GM12878 (cell line): ENCODE results near the gene COMMD1. TPM values are rescaled to one million over a fixed set of nuclear protein-coding genes. Genes with fewer than 3 reads are reported as not detected.
A peak's percentile ranks its signal among the peaks of the same experiment; 100 is the strongest.

ENCODE experiments used
- ATAC-seq: fragments of 200-7000 bp; cut with Tn5 transposase; 3 replicates; pipeline ENCODE4 v1.9.1; 2020; ENCODE audit warnings: mild to moderate bottlenecking, moderate library complexity
- BruUV-seq: library from RNA; stranded (reverse); fragments of 400-500 nt; replicated peaks from 2 replicates; lab custom pipeline; 2021; lab: Mats Ljungman, UMichigan
- CTCF ChIA-PET: fragments of 300-600 bp; sonication (Branson Sonifier 250); formaldehyde crosslinking; extraction: SDS; loops from one replicate; lab custom pipeline; 2021; ENCODE audit warnings: inconsistent platforms; lab: Yijun Ruan, JAX
- POLR2A ChIA-PET: fragments of 350-600 bp; formaldehyde crosslinking; extraction: SDS; loops from one replicate; lab custom pipeline; 2021; ENCODE audit warnings: inconsistent platforms; lab: Charles Lee
- RAD21 ChIA-PET: fragments of 300-600 bp; sonication (Branson Sonifier 250); formaldehyde crosslinking; loops from one replicate; lab custom pipeline; 2023; ENCODE audit warnings: antibody characterized with exemption; ENCODE audit not compliant: unreplicated experiment; lab: Charles Lee
- SMC1A ChIA-PET: fragments of 300-600 bp; sonication (Branson Sonifier 250); formaldehyde crosslinking; loops from one replicate; lab custom pipeline; 2023; ENCODE audit not compliant: unreplicated experiment, uncharacterized antibody; lab: Charles Lee
- DNase-seq: peaks from one replicate; pipeline ENCODE4 v3.0.0-alpha.2; 2011; ENCODE audit warnings: low read depth, low spot score
- FAIRE-seq: peaks from 3 replicates; lab custom pipeline; 2011; peaks lifted over from hg19 to GRCh38; lab: Jason Lieb, UNC
- H2AFZ ChIP-seq: 2 replicates; pipeline ENCODE4 v1.6.0; 2011; ENCODE audit warnings: low read depth, low read length, control low read depth; ENCODE audit not compliant: control insufficient read depth
- H3K27ac ChIP-seq: 2 replicates; pipeline ENCODE4 v1.5.1; 2011; ENCODE audit warnings: control low read depth; ENCODE audit not compliant: control insufficient read depth, insufficient read depth
- H3K27me3 ChIP-seq, 2 experiments: replicated peaks in 1 of 2; 2 replicates each; pipeline versions ENCODE4 v1.6.0 to v1.6.1; 2011; ENCODE audit warnings: low read length in 1 of 2; ENCODE audit not compliant: control insufficient read depth in 2 of 2, insufficient read depth in 2 of 2
- H3K36me3 ChIP-seq, 2 experiments: 2 replicates each; pipeline ENCODE4 v1.5.1; 2011; ENCODE audit warnings: low read length in 1 of 2; ENCODE audit not compliant: control insufficient read depth in 2 of 2, insufficient read depth in 2 of 2
- H3K4me1 ChIP-seq: 2 replicates; pipeline ENCODE4 v1.6.1; 2011; ENCODE audit warnings: mild to moderate bottlenecking, low read length, moderate library complexity, mixed read lengths; ENCODE audit not compliant: control insufficient read depth, insufficient read depth
- H3K4me2 ChIP-seq: 2 replicates; pipeline ENCODE4 v1.6.0; 2011; ENCODE audit warnings: control low read depth; ENCODE audit not compliant: control insufficient read depth, insufficient read depth
- H3K4me3 ChIP-seq: fragments of 200-600 bp; sonication (generic); 2 replicates; pipeline ENCODE4 v1.5.1; 2016
- H3K79me2 ChIP-seq: 2 replicates; pipeline ENCODE4 v1.6.0; 2011; ENCODE audit warnings: low read length; ENCODE audit not compliant: control insufficient read depth, insufficient read depth
- H3K9ac ChIP-seq: 2 replicates; pipeline ENCODE4 v1.8.0; 2011; ENCODE audit warnings: low read length, control low read depth, mixed read lengths; ENCODE audit not compliant: control insufficient read depth, insufficient read depth
- H3K9me3 ChIP-seq: replicated peaks from 3 replicates; pipeline ENCODE4 v1.5.1; 2011; ENCODE audit warnings: mild to moderate bottlenecking, low read length; ENCODE audit not compliant: control insufficient read depth, insufficient read depth
- H4K20me1 ChIP-seq: 2 replicates; pipeline ENCODE4 v1.6.0; 2011; ENCODE audit not compliant: control insufficient read depth, insufficient read depth
- CEBPB ChIP-seq, 2 experiments: fragments of 150-350 bp in 1 of 2; IDR thresholded peaks; 2 replicates each; pipeline ENCODE4 v1.6.1; 2012 to 2014; ENCODE audit warnings: low read depth in 2 of 2, low read length in 2 of 2, borderline replicate concordance in 1 of 2, inconsistent platforms in 1 of 2
- E4F1 ChIP-seq: fragments of 450-650 bp; IDR thresholded peaks from 2 replicates; pipeline ENCODE4 v1.6.1; 2018; ENCODE audit warnings: borderline replicate concordance, mild to moderate bottlenecking; ENCODE audit not compliant: partially characterized antibody
- NKRF ChIP-seq: fragments of 450-650 bp; conservative IDR thresholded peaks from 2 replicates; pipeline ENCODE4 v1.6.1; 2017; ENCODE audit warnings: mild to moderate bottlenecking, moderate library complexity
- POLR2AphosphoS5 ChIP-seq: IDR thresholded peaks from 2 replicates; pipeline ENCODE4 v1.6.1; 2011; ENCODE audit warnings: mild to moderate bottlenecking, low read length, inconsistent platforms
- PRDM15 ChIP-seq: fragments of 450-650 bp; formaldehyde crosslinking; IDR thresholded peaks from 2 replicates; pipeline ENCODE4 v1.4.0; 2020; ENCODE audit warnings: mild to moderate bottlenecking, moderate library complexity
- RFX5 ChIP-seq: IDR thresholded peaks from 2 replicates; pipeline ENCODE4 v1.6.1; 2011; ENCODE audit warnings: low read depth, low read length, improper control_type of control experiment
- RUNX3 ChIP-seq: IDR thresholded peaks from 2 replicates; pipeline ENCODE4 v1.6.1; 2012; ENCODE audit warnings: low read length, inconsistent platforms
- ZBTB11 ChIP-seq: fragments of 450-650 bp; formaldehyde crosslinking; IDR thresholded peaks from 2 replicates; pipeline ENCODE4 v1.5.0; 2022; ENCODE audit warnings: mild to moderate bottlenecking, missing genetic modification characterization
- ZNF384 ChIP-seq: IDR thresholded peaks from 2 replicates; pipeline ENCODE4 v1.6.1; 2012; ENCODE audit warnings: low read depth, mild to moderate bottlenecking, low read length, improper control_type of control experiment, borderline replicate concordance
- ZSCAN29 ChIP-seq: fragments of 450-650 bp; IDR thresholded peaks from 2 replicates; pipeline ENCODE4 v1.6.1; 2017; ENCODE audit warnings: mild to moderate bottlenecking, moderate library complexity
- WGBS: methylation state at CpG from one replicate; pipeline ENCODE4 v1.1.6; 2016; ENCODE audit warnings: low lambda C conversion rate; ENCODE audit not compliant: insufficient replicate concordance, insufficient coverage; ENCODE audit errors: missing lambda C conversion rate; 5-methylcytosine and 5-hydroxymethylcytosine counted together
- in situ Hi-C: fragments of 300-500 bp; cut with MboI; formaldehyde crosslinking; loops from 9 replicates; pipeline ENCODE4 v1.14.3; 2018; ENCODE audit warnings: mixed read lengths
- intact Hi-C: fragments of 100-400 bp; cut with micrococcal nuclease; formaldehyde crosslinking; loops from one replicate; pipeline ENCODE4 v1.14.2; 2022; ENCODE audit not compliant: unreplicated experiment
- polyA plus RNA-seq, 11 experiments: library from polyadenylated mRNA; depleted of rRNA in 4 of 11; unstranded in 6 of 11; stranded (reverse) in 5 of 11; fragments of >200 nt; fragmentation: Nextera tagmentation in 4 of 11; fragmentation: Illumina TruSeq in 1 of 11; extraction: Ambion mirVana in 4 of 11; extraction: Trizol in 1 of 11; gene quantifications; 1 replicate in 1 of 11; 2 replicates in 10 of 11; pipeline versions ENCODE4 v1.2.1 to v1.2.3, GENCODE V29; 2011 to 2016; ENCODE audit warnings: inconsistent platforms in 2 of 11, missing spikeins in 2 of 11, low read depth in 1 of 11
- total RNA-seq, 4 experiments: library from RNA; depleted of rRNA in 3 of 4; stranded (reverse); fragments of >200 nt in 3 of 4; fragmentation: Illumina TruSeq in 1 of 4; extraction: Trizol in 1 of 4; gene quantifications; 2 replicates each; pipeline versions ENCODE4 v1.2.1 to v1.2.3, GENCODE V29; 2013 to 2021

The COMMD1 gene
- total and polyA plus RNA-seq, 10 of the 15 experiments (the other 5 are each of a cell fraction or from before 2014, with no cell fraction given): 39.7 to 210 (median 53.7) TPM

- WGBS: 95% methylated on average over 5 of the region's 5 CpGs
- Histone ChIP-seq H3K27me3 (no peaks in the 10 kb centered on the region), H3K9me3 (no peaks in the 10 kb centered on the region), H2AFZ (peak overlapping the region; percentile 19; the same call in 1 of the 2 replicates), H3K4me2 (peak overlapping the region; percentile 30; the same call in 1 of the 2 replicates), H3K79me2 (no peaks in the 10 kb centered on the region; the same call in 1 of the 2 replicates), H3K4me1 (peaks cover 34% of the 10 kb centered on the region), H3K4me3 (no peak overlapping the region), H3K9ac (peak overlapping the region; percentile 12), H4K20me1 (no peaks in the 10 kb centered on the region), H3K27ac (peak overlapping the region; percentile 34), H3K36me3 (no peaks in the 10 kb centered on the region; a peak in 1 of 4 replicates)
- ATAC-seq (no peak), DNase-seq (no peak), FAIRE-seq (no peak)
- intact Hi-C loops: no loop called here
- ChIA-PET POLR2A (interaction anchor here (0.5 to 1.3 kb wide), 2 partner anchors 13 to 231 kb away, joined by 4 read pairs; no protein-coding TSS in a partner anchor), RAD21 (interaction anchor here (0.5 to 1.4 kb wide), 2 partner anchors 40 to 75 kb away, joined by 3 to 4 read pairs; no protein-coding TSS in a partner anchor), SMC1A (no interaction called here), CTCF (no interaction called here)
- in situ Hi-C loops: no loop called here
- BruUV-seq: no TSS peak
- no peak for TF ChIP-seq E4F1
- TF ChIP-seq ZBTB11 (CRISPR knock-in tag): no peak
- no peak for TF ChIP-seq RFX5
- no peak for TF ChIP-seq ZNF384
- TF ChIP-seq RUNX3: no peak
- TF ChIP-seq CEBPB (IDR thresholded peaks at IDR 0.05; ENCODE audit: borderline replicate concordance in 1 of 2, low read depth in 2 of 2, low read length in 2 of 2): no peak
- no peak for TF ChIP-seq PRDM15 (CRISPR knock-in tag)
- TF ChIP-seq POLR2AphosphoS5: no peak
- TF ChIP-seq NKRF: no peak
- TF ChIP-seq ZSCAN29: no peak
These were observed 209.1 kb downstream of the COMMD1 start for GRCh38 chr2:62114564-62114963.
